Mesendoderm (in vitro differentiated cells): ENCODE results near the gene PECR.
A peak's percentile ranks its signal among the peaks of the same experiment; 100 is the strongest.

Source experiments
- DNase-seq: peaks from one replicate; pipeline ENCODE4 v3.0.0; 2013
- H2AK5ac ChIP-seq: 2 replicates; pipeline ENCODE4 v1.6.1; 2013; ENCODE audit warnings: low read length, inconsistent platforms
- H2BK120ac ChIP-seq: 2 replicates; pipeline ENCODE4 v1.6.1; 2013; ENCODE audit warnings: low read depth, mild to moderate bottlenecking, low read length, moderate library complexity, mixed read lengths
- H2BK15ac ChIP-seq: replicated peaks from 2 replicates; pipeline ENCODE4 v1.6.1; 2013; ENCODE audit warnings: low read depth, mild to moderate bottlenecking, moderate library complexity
- H2BK5ac ChIP-seq: 2 replicates; pipeline ENCODE4 v1.6.1; 2013; ENCODE audit warnings: low read length, inconsistent platforms
- H3K18ac ChIP-seq: 2 replicates; pipeline ENCODE4 v1.6.1; 2013; ENCODE audit warnings: mild to moderate bottlenecking, low read length, mixed read lengths
- H3K23ac ChIP-seq: one replicate; pipeline ENCODE4 v1.6.1; 2013; ENCODE audit warnings: low read length
- H3K27ac ChIP-seq: 2 replicates; pipeline ENCODE4 v1.5.1; 2013; ENCODE audit warnings: low read depth, mild to moderate bottlenecking, inconsistent platforms, low read length, moderate library complexity
- H3K27me3 ChIP-seq: 2 replicates; pipeline ENCODE4 v1.6.1; 2013; ENCODE audit warnings: low read length, control low read depth, mild to moderate bottlenecking, inconsistent platforms; ENCODE audit not compliant: insufficient read depth, poor library complexity
- H3K36me3 ChIP-seq: 2 replicates; pipeline ENCODE4 v1.6.1; 2013; ENCODE audit warnings: low read length, inconsistent platforms; ENCODE audit not compliant: control insufficient read depth, insufficient read depth
- H3K4ac ChIP-seq: one replicate; pipeline ENCODE4 v1.6.1; 2013; ENCODE audit warnings: low read depth, mild to moderate bottlenecking, low read length, moderate library complexity
- H3K4me1 ChIP-seq: 2 replicates; pipeline ENCODE4 v1.6.1; 2013; ENCODE audit warnings: low read depth, low read length, inconsistent platforms; ENCODE audit not compliant: control insufficient read depth
- H3K4me2 ChIP-seq: 2 replicates; pipeline ENCODE4 v1.6.1; 2013; ENCODE audit warnings: low read length
- H3K4me3 ChIP-seq: 2 replicates; pipeline ENCODE4 v1.5.1; 2013; ENCODE audit warnings: mild to moderate bottlenecking, low read length
- H3K56ac ChIP-seq: one replicate; pipeline ENCODE4 v1.6.1; 2013; ENCODE audit warnings: low read length
- H3K79me1 ChIP-seq: 2 replicates; pipeline ENCODE4 v1.6.1; 2013; ENCODE audit warnings: low read length, inconsistent platforms
- H3K79me2 ChIP-seq: 2 replicates; pipeline ENCODE4 v1.6.1; 2013; ENCODE audit warnings: mild to moderate bottlenecking, low read length; ENCODE audit not compliant: control insufficient read depth, insufficient read depth
- H3K9ac ChIP-seq: 2 replicates; pipeline ENCODE4 v1.6.1; 2013; ENCODE audit warnings: low read length, inconsistent platforms
- H4K5ac ChIP-seq: one replicate; pipeline ENCODE4 v1.6.1; 2013; ENCODE audit warnings: low read length
- H4K8ac ChIP-seq: one replicate; pipeline ENCODE4 v1.6.1; 2013; ENCODE audit warnings: low read depth, mild to moderate bottlenecking, control low read depth, low read length, moderate library complexity
- WGBS: extraction: QIAGEN DNeasy Blood & Tissue Kit; methylation state at CpG from one replicate; pipeline ENCODE4 v1.1.7; 2013; ENCODE audit warnings: low lambda C conversion rate, missing lambda C conversion rate; ENCODE audit not compliant: insufficient coverage; ENCODE audit errors: extremely low coverage; 5-methylcytosine and 5-hydroxymethylcytosine counted together

The PECR gene

GRCh38 chr2:216006164-216006663, 75.4 kb downstream of the PECR start:
- no peak overlapping the region for H4K5ac ChIP-seq
- H3K56ac ChIP-seq: no peak overlapping the region
- H3K4me3 ChIP-seq: no peak overlapping the region
- no peak overlapping the region for H3K9ac ChIP-seq
- no peak overlapping the region for H3K27ac ChIP-seq
- WGBS: no CpG with 5 or more reads among the region's 10 CpGs
- H3K23ac ChIP-seq: no peak overlapping the region
- H3K4ac ChIP-seq: no peak overlapping the region
- no peak overlapping the region for H2BK15ac ChIP-seq
- H3K36me3 ChIP-seq: no peaks in the 10 kb centered on the region
- peaks cover 4% of the 10 kb centered on the region for H3K4me1 ChIP-seq
- H3K79me1 ChIP-seq: peaks cover 11% of the 10 kb centered on the region
- H2BK120ac ChIP-seq: no peak overlapping the region
- no peak overlapping the region for H2BK5ac ChIP-seq
- DNase-seq: peak; percentile 90
- H3K4me2 ChIP-seq: no peak overlapping the region
- peaks cover 37% of the 10 kb centered on the region for H3K79me2 ChIP-seq
- no peaks in the 10 kb centered on the region for H3K27me3 ChIP-seq
- no peak overlapping the region for H4K8ac ChIP-seq
- no peak overlapping the region for H3K18ac ChIP-seq
- no peak overlapping the region for H2AK5ac ChIP-seq

- no peak overlapping the region for H3K4me2 ChIP-seq
- no peaks in the 10 kb centered on the region for H3K36me3 ChIP-seq
- peaks cover 6% of the 10 kb centered on the region for H3K4me1 ChIP-seq
- no peak overlapping the region for H2BK5ac ChIP-seq
- H3K9ac ChIP-seq: no peak overlapping the region
- no peak overlapping the region for H3K4me3 ChIP-seq
- no peak overlapping the region for H3K18ac ChIP-seq
- H3K79me1 ChIP-seq: peaks cover 16% of the 10 kb centered on the region
- H3K56ac ChIP-seq: no peak overlapping the region
- no peak overlapping the region for H4K8ac ChIP-seq
- no CpG with 5 or more reads among the region's 3 CpGs for WGBS
- H3K27me3 ChIP-seq: no peaks in the 10 kb centered on the region
- H3K4ac ChIP-seq: no peak overlapping the region
- no peak overlapping the region for H2BK15ac ChIP-seq
- peaks cover 41% of the 10 kb centered on the region for H3K79me2 ChIP-seq
- H3K27ac ChIP-seq: no peak overlapping the region
- DNase-seq: no peak
- H4K5ac ChIP-seq: no peak overlapping the region
- H2BK120ac ChIP-seq: no peak overlapping the region
- H2AK5ac ChIP-seq: no peak overlapping the region
- no peak overlapping the region for H3K23ac ChIP-seq
Observed at GRCh38 chr2:216004697-216005283, 76.8 kb downstream of the PECR start.

GRCh38 chr2:216003876-216004696, 77.5 kb downstream of the PECR start:
- no peak overlapping the region for H2AK5ac ChIP-seq
- H3K79me1 ChIP-seq: peaks cover 19% of the 10 kb centered on the region
- H2BK120ac ChIP-seq: no peak overlapping the region
- H3K4ac ChIP-seq: no peak overlapping the region
- no peak overlapping the region for H3K4me3 ChIP-seq
- no peak overlapping the region for H2BK15ac ChIP-seq
- DNase-seq: no peak
- no peak overlapping the region for H3K27ac ChIP-seq
- H4K8ac ChIP-seq: no peak overlapping the region
- no peak overlapping the region for H3K23ac ChIP-seq
- no peak overlapping the region for H4K5ac ChIP-seq
- H2BK5ac ChIP-seq: no peak overlapping the region
- H3K9ac ChIP-seq: no peak overlapping the region
- H3K36me3 ChIP-seq: no peaks in the 10 kb centered on the region
- peaks cover 37% of the 10 kb centered on the region for H3K79me2 ChIP-seq
- no peak overlapping the region for H3K18ac ChIP-seq
- H3K4me1 ChIP-seq: peaks cover 6% of the 10 kb centered on the region
- H3K56ac ChIP-seq: no peak overlapping the region
- H3K4me2 ChIP-seq: no peak overlapping the region
- WGBS: no CpG with 5 or more reads among the region's 6 CpGs
- H3K27me3 ChIP-seq: no peaks in the 10 kb centered on the region

GRCh38 chr2:216002693-216003092, 78.9 kb downstream of the PECR start:
- Histone ChIP-seq H3K4me2 (no peak overlapping the region), H3K4me3 (no peak overlapping the region), H3K9ac (no peak overlapping the region), H4K5ac (no peak overlapping the region), H3K18ac (no peak overlapping the region), H2BK5ac (no peak overlapping the region), H3K4me1 (peaks cover 6% of the 10 kb centered on the region), H4K8ac (no peak overlapping the region), H2BK15ac (no peak overlapping the region), H3K27me3 (no peaks in the 10 kb centered on the region), H2AK5ac (no peak overlapping the region), H3K36me3 (no peaks in the 10 kb centered on the region), H3K4ac (no peak overlapping the region), H3K56ac (no peak overlapping the region), H3K27ac (no peak overlapping the region), H3K23ac (no peak overlapping the region), H3K79me1 (peaks cover 20% of the 10 kb centered on the region), H2BK120ac (no peak overlapping the region), H3K79me2 (peaks cover 37% of the 10 kb centered on the region)
- no CpG with 5 or more reads among the region's 2 CpGs for WGBS
- DNase-seq: no peak

GRCh38 chr2:216002101-216002678, 79.4 kb downstream of the PECR start:
- no peak overlapping the region for H3K27ac ChIP-seq
- no peak overlapping the region for H3K23ac ChIP-seq
- no peak overlapping the region for H3K4me3 ChIP-seq
- no peak overlapping the region for H3K9ac ChIP-seq
- no peak overlapping the region for H4K8ac ChIP-seq
- peaks cover 6% of the 10 kb centered on the region for H3K4me1 ChIP-seq
- no peak overlapping the region for H4K5ac ChIP-seq
- no peak overlapping the region for H3K4ac ChIP-seq
- WGBS: no CpG with 5 or more reads among the region's 5 CpGs
- no peak overlapping the region for H3K56ac ChIP-seq
- peaks cover 37% of the 10 kb centered on the region for H3K79me2 ChIP-seq
- no peaks in the 10 kb centered on the region for H3K27me3 ChIP-seq
- H2BK120ac ChIP-seq: no peak overlapping the region
- H2BK5ac ChIP-seq: no peak overlapping the region
- no peak for DNase-seq
- H3K36me3 ChIP-seq: no peaks in the 10 kb centered on the region
- peaks cover 20% of the 10 kb centered on the region for H3K79me1 ChIP-seq
- H3K4me2 ChIP-seq: no peak overlapping the region
- no peak overlapping the region for H3K18ac ChIP-seq
- no peak overlapping the region for H2BK15ac ChIP-seq
- H2AK5ac ChIP-seq: no peak overlapping the region
